ENCODE measurements around the gene COP1. TPM values are rescaled to one million over a fixed set of nuclear protein-coding genes. Genes with fewer than 3 reads are reported as not detected.

The COP1 gene
- total and polyA plus RNA-seq, 2 of the 8 experiments (the other 6 are each of a cell fraction or from before 2014, with no cell fraction given) = 26.2 to 44.9 TPM

DNA sequence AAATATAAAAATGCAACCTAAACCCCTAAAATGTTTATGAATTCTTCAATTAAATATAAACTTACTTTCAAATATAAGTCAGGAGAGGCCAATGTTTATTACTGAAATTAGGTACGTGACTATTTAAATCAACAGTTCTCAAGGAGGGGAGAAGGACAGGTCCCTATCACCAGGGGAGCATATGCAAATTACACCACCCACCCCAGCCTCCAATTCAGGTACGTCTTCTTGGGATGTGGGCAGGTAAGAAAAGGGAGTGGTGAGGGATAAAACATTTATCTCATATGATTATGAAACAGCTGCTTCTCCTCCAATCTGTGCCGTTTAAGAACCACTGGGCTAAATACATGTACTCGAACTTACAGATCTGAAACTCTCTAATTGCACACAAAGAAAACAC is 3.4 kb downstream of the COP1 start:
- Histone ChIP-seq H3K56ac (replicated peaks; ENCODE audit: insufficient read length, low read depth, low read length) (no peak overlapping the region), H2AK5ac (ENCODE audit: low read depth, low read length) (no peak overlapping the region), H3K18ac (ENCODE audit: extremely low read depth, low read length) (0 out of 2 replicates have a peak overlapping the region, but pooled peaks have one; percentile 5), H3K4me2 (ENCODE audit: insufficient read depth in 1 of 2, low read depth in 2 of 2, low read length in 2 of 2) (peak overlapping the region in 1 of 2 experiments; percentile 29; a peak in 1 of 4 replicates), H2BK12ac (ENCODE audit: low read depth, low read length) (no peak overlapping the region), H2AFZ (ENCODE audit: low read length) (no peak overlapping the region), H3K79me1 (ENCODE audit: low read depth, low read length) (peaks cover 4% of the 10 kb centered on the region), H3K4me3 (ENCODE audit: extremely low read depth in 1 of 4, insufficient read depth in 2 of 4, low read depth in 3 of 4, low read length in 4 of 4) (no peak overlapping the region), H4K91ac (replicated peaks; ENCODE audit: insufficient read length, low read length) (no peak overlapping the region), H2BK5ac (ENCODE audit: low read depth, low read length) (no peak overlapping the region), H3K4ac (replicated peaks; ENCODE audit: insufficient read length, low read depth, low read length) (no peak overlapping the region), H3K9ac (replicated peaks in 1 of 4; ENCODE audit: extremely low read depth in 1 of 4, low read depth in 3 of 4, low read length in 3 of 4) (no peak overlapping the region), H3K14ac (ENCODE audit: insufficient read length) (no peak overlapping the region), H3K27ac (ENCODE audit: low read depth, low read length) (no peak overlapping the region), H4K20me1 (replicated peaks in 1 of 2; ENCODE audit: control insufficient read depth in 1 of 2, insufficient read depth in 2 of 2, low read length in 2 of 2) (peaks cover 3 to 8% of the 10 kb centered on the region in 2 experiments), H3K27me3 (replicated peaks in 1 of 4; ENCODE audit: control insufficient read depth in 3 of 4, extremely low read depth in 1 of 4, insufficient read depth in 3 of 4, low read length in 3 of 4) (no peaks in the 10 kb centered on the region), H3K9me3 (ENCODE audit: insufficient read depth in 2 of 2, low read depth in 1 of 2, low read length in 1 of 2) (no peaks in the 10 kb centered on the region), H3K79me2 (ENCODE audit: control insufficient read depth in 1 of 2, insufficient read depth in 2 of 2, low read length in 2 of 2) (peaks cover 20 to 76% of the 10 kb centered on the region in 2 experiments), H4K5ac (ENCODE audit: insufficient read length, low read depth, low read length) (no peak overlapping the region), H3K23me2 (ENCODE audit: low read depth, low read length) (peaks cover 12% of the 10 kb centered on the region), H3K23ac (ENCODE audit: insufficient read length) (no peak overlapping the region), H3K4me1 (replicated peaks in 1 of 4; ENCODE audit: control insufficient read depth in 3 of 4, insufficient read depth in 4 of 4, low read length in 3 of 4) (no peaks in the 10 kb centered on the region; a peak in 2 of 7 replicates), H2BK120ac (replicated peaks; ENCODE audit: low read depth, low read length) (no peak overlapping the region), H3K36me3 (ENCODE audit: control insufficient read depth in 2 of 4, insufficient read depth in 4 of 4, low read length in 3 of 4) (no peaks in the 10 kb centered on the region), H2BK15ac (ENCODE audit: low read length) (no peak overlapping the region), H4K8ac (ENCODE audit: extremely low read depth, insufficient read depth, low read length) (no peak overlapping the region), H2BK20ac (ENCODE audit: low read length) (no peak overlapping the region)
- DNase-seq (ENCODE audit: low read depth in 1 of 2, low spot score in 2 of 2) (no peak), FAIRE-seq (no peak)
- ChIA-PET CTCF (ENCODE audit: partially characterized antibody) (interaction anchor here (0.6 kb wide), 1 partner anchor 886 kb away, joined by 3 read pairs; no protein-coding TSS in a partner anchor), POLR2A (ENCODE audit: partially characterized antibody) (no interaction called here)
- WGBS, 2 experiments (ENCODE audit: extremely low coverage in 1 of 2, insufficient coverage in 1 of 2, insufficient read length in 1 of 2, insufficient replicate concordance in 2 of 2, low coverage in 1 of 2, low lambda C conversion rate in 2 of 2, missing lambda C conversion rate in 1 of 2) = 84% methylated on average over 4 of the region's 4 CpGs; no CpG with 5 or more reads in 1 of the 2 experiments
- TF ChIP-seq KDM4A (IDR thresholded peaks at IDR 0.05; ENCODE audit: low read depth, low read length, severe bottlenecking) (no peak), EGR1 (IDR thresholded peaks at IDR 0.05; ENCODE audit: borderline replicate concordance, low read depth, low read length) (no peak), SP1 (IDR thresholded peaks at IDR 0.05; ENCODE audit: low read depth, low read length) (no peak), SP4 (IDR thresholded peaks at IDR 0.05; ENCODE audit: low read length) (no peak), POLR2A (IDR thresholded peaks at IDR 0.05; ENCODE audit: control extremely low read depth in 1 of 2, low read depth in 2 of 2, low read length in 2 of 2) (no peak), GTF2F1 (IDR thresholded peaks at IDR 0.05; ENCODE audit: borderline replicate concordance, low read depth, low read length) (no peak)
